ENCODE data around the gene THSD7A.

Gene THSD7A

DNA sequence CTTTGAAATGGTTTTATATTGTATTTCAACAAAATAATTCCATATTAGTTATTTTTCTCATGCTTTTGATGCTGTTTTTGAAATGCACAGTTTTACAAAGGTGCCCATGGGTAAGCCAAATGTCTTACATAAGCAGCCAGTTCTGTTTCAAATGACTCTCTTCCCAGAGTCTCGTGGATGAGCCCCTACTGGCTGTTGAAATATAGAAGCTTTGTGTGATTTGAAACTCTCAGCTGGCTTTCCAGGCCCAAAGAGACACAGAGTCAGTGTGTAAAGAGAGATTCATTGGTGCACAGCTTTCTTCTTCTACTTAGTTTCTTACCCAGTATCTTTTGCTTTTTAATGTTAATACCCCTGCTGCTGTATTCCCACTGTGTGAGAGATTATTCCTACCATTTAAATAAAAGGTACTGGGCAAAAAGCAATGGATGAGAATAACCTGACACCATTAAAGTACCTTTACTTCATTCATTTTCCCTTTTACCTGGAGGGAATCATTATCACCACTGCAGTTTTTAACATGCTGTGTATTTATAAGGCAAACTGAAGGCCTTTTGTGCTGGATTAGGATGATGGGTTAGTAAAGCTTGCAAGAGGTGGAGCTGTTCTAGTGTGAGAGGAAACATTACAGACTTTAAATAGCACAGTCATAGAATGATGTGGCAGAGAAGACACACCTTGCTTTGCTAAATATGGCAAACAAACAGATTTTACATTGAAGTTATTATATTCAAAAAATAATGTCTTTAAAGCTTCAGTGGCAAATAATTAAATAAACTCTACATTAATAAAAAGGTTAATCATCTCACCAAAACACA lies 415.1 kb downstream of the THSD7A start:
- Histone ChIP-seq H3K9me3 (ENCODE audit: insufficient read depth, low read length) (peaks cover 3% of the 10 kb centered on the region; the same call in 1 of the 2 replicates), H4K20me1 (ENCODE audit: insufficient read depth, low read length) (no peaks in the 10 kb centered on the region), H3K9ac (ENCODE audit: low read length) (no peak overlapping the region), H3K4me1 (ENCODE audit: low read length) (no peaks in the 10 kb centered on the region), H3K4me3 (ENCODE audit: low read length) (no peak overlapping the region), H2AFZ (ENCODE audit: low read depth, low read length) (no peak overlapping the region), H3K27me3 (ENCODE audit: low read depth, low read length) (no peaks in the 10 kb centered on the region), H3K36me3 (replicated peaks; ENCODE audit: low read depth, low read length) (no peaks in the 10 kb centered on the region), H3K4me2 (ENCODE audit: low read length) (no peak overlapping the region), H3K79me2 (ENCODE audit: low read length) (no peaks in the 10 kb centered on the region), H3K27ac (ENCODE audit: low read length) (no peak overlapping the region)
- TF ChIP-seq, protein P1, sequence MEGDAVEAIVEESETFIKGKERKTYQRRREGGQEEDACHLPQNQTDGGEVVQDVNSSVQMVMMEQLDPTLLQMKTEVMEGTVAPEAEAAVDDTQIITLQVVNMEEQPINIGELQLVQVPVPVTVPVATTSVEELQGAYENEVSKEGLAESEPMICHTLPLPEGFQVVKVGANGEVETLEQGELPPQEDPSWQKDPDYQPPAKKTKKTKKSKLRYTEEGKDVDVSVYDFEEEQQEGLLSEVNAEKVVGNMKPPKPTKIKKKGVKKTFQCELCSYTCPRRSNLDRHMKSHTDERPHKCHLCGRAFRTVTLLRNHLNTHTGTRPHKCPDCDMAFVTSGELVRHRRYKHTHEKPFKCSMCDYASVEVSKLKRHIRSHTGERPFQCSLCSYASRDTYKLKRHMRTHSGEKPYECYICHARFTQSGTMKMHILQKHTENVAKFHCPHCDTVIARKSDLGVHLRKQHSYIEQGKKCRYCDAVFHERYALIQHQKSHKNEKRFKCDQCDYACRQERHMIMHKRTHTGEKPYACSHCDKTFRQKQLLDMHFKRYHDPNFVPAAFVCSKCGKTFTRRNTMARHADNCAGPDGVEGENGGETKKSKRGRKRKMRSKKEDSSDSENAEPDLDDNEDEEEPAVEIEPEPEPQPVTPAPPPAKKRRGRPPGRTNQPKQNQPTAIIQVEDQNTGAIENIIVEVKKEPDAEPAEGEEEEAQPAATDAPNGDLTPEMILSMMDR (IDR thresholded peaks at IDR 0.05; ENCODE audit: low read depth, low read length), result no peak
- no peak for TF ChIP-seq EZH2phosphoT487 (IDR thresholded peaks at IDR 0.05; ENCODE audit: low read depth)

DNA sequence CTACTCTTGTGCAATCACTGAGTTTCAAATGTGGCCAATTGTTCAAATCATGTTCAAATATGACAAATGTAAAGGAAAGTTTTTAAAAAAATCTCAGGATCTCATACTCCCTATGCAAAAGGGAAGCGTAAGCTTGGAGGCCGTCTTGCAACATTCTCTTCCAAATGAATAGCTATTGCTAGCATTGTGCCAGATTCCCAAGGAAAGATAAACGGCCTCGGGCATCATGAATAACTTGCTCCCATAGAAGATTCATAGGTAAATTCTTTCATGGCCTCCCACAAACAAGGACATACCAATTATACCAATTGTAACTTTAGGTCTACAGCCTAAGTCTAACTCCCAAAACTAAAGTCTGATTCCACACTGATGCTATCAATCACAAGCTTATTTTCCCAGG lies 416.9 kb downstream of the THSD7A start:
- Histone ChIP-seq H2AFZ (ENCODE audit: low read depth, low read length) (no peak overlapping the region), H4K20me1 (ENCODE audit: insufficient read depth, low read length) (no peaks in the 10 kb centered on the region), H3K79me2 (ENCODE audit: low read length) (no peaks in the 10 kb centered on the region), H3K36me3 (replicated peaks; ENCODE audit: low read depth, low read length) (no peaks in the 10 kb centered on the region), H3K4me2 (ENCODE audit: low read length) (no peak overlapping the region), H3K27me3 (ENCODE audit: low read depth, low read length) (no peaks in the 10 kb centered on the region), H3K27ac (ENCODE audit: low read length) (no peak overlapping the region), H3K4me3 (ENCODE audit: low read length) (no peak overlapping the region), H3K9me3 (ENCODE audit: insufficient read depth, low read length) (peaks cover 1% of the 10 kb centered on the region; the same call in 1 of the 2 replicates), H3K9ac (ENCODE audit: low read length) (no peak overlapping the region), H3K4me1 (ENCODE audit: low read length) (no peaks in the 10 kb centered on the region)
- TF ChIP-seq, protein P1 (IDR thresholded peaks at IDR 0.05; ENCODE audit: low read depth, low read length), result no peak
- no peak for TF ChIP-seq EZH2phosphoT487 (IDR thresholded peaks at IDR 0.05; ENCODE audit: low read depth)

DNA sequence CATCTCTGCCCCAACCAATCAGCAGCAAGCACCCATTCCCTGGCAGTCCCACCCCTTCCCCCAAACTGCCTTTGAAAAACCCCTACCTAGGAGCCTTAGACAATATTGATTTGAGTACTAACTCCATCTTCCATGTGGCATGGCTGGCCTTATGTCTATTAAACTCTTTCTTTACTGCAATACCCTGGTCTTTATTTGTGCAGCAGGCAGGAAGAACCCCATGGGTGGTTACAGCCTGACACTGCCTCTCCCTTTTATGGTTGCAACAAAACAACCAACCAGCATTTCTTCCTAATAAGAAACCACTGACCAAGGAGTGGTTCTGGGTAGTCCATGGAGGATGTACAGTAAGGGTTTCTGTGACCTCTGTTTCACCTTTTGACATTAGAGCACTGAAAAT lies 418.1 kb downstream of the THSD7A start:
- TF ChIP-seq, protein P1 (IDR thresholded peaks at IDR 0.05; ENCODE audit: low read depth, low read length), result no peak
- no peak for TF ChIP-seq EZH2phosphoT487 (IDR thresholded peaks at IDR 0.05; ENCODE audit: low read depth)
- no peak overlapping the region for H3K4me3 ChIP-seq (ENCODE audit: low read length)
- no peaks in the 10 kb centered on the region for H3K9me3 ChIP-seq (ENCODE audit: insufficient read depth, low read length)
- no peak overlapping the region for H2AFZ ChIP-seq (ENCODE audit: low read depth, low read length)
- no peaks in the 10 kb centered on the region for H4K20me1 ChIP-seq (ENCODE audit: insufficient read depth, low read length)
- no peaks in the 10 kb centered on the region for H3K27me3 ChIP-seq (ENCODE audit: low read depth, low read length)
- H3K4me1 ChIP-seq (ENCODE audit: low read length), result no peaks in the 10 kb centered on the region
- no peak overlapping the region for H3K4me2 ChIP-seq (ENCODE audit: low read length)
- H3K9ac ChIP-seq (ENCODE audit: low read length), result no peak overlapping the region
- no peaks in the 10 kb centered on the region for H3K79me2 ChIP-seq (ENCODE audit: low read length)
- H3K27ac ChIP-seq (ENCODE audit: low read length), result no peak overlapping the region
- H3K36me3 ChIP-seq (replicated peaks; ENCODE audit: low read depth, low read length), result no peaks in the 10 kb centered on the region

DNA sequence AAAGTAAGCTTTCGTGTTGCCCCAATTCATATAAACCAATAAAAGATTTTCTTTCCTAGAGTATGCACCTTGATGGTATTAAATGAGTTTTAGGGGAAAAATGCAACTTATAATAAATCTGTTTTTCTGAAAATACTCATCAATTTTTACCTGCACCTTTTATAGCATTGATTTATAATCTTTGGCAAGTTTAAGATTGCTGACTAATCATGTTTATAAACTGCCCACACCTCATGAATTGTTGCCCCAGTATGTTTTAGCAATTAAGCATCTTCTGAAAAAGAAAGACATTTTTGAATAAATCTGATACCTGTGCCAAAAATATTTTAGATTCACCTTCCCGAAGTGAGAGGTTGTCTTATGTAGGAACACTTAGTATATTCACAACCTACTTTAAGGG lies 420.0 kb downstream of the THSD7A start:
- Histone ChIP-seq H2AFZ (ENCODE audit: low read depth, low read length) (no peak overlapping the region), H3K36me3 (replicated peaks; ENCODE audit: low read depth, low read length) (no peaks in the 10 kb centered on the region), H3K9me3 (ENCODE audit: insufficient read depth, low read length) (no peaks in the 10 kb centered on the region), H3K4me1 (ENCODE audit: low read length) (no peaks in the 10 kb centered on the region), H3K27ac (ENCODE audit: low read length) (no peak overlapping the region), H4K20me1 (ENCODE audit: insufficient read depth, low read length) (no peaks in the 10 kb centered on the region), H3K27me3 (ENCODE audit: low read depth, low read length) (no peaks in the 10 kb centered on the region), H3K4me2 (ENCODE audit: low read length) (no peak overlapping the region), H3K9ac (ENCODE audit: low read length) (no peak overlapping the region), H3K4me3 (ENCODE audit: low read length) (no peak overlapping the region), H3K79me2 (ENCODE audit: low read length) (no peaks in the 10 kb centered on the region)
- TF ChIP-seq, protein P1 (IDR thresholded peaks at IDR 0.05; ENCODE audit: low read depth, low read length), result no peak
